Gastrocnemius medialis (tissue), 4 donors: ENCODE results near the gene DMD. TPM values are rescaled to one million over a fixed set of nuclear protein-coding genes. Genes with fewer than 3 reads are reported as not detected.

Experiments used
- ATAC-seq, 2 donors: fragments of 150-250 bp; one replicate each; pipeline ENCODE4 v1.9.1; 2016
- DNase-seq, 2 donors: peaks; one replicate each; pipeline ENCODE4 v3.0.0-alpha.2; 2019
- H3K27ac ChIP-seq, 4 donors: fragments of 200-600 bp; sonication (generic); 1 replicate in 1 of 4; 2 replicates in 3 of 4; pipeline ENCODE4 v1.5.1; 2016 to 2018; ENCODE audit warnings: mild to moderate bottlenecking in 2 of 4, moderate library complexity in 1 of 4
- H3K27me3 ChIP-seq, 3 donors: fragments of 200-600 bp; sonication (generic) in 2 of 3; 1 replicate in 1 of 3; 2 replicates in 2 of 3; pipeline versions ENCODE4 v1.5.1 to v1.6.0; 2016 to 2019; ENCODE audit warnings: mild to moderate bottlenecking in 1 of 3, moderate library complexity in 1 of 3
- H3K36me3 ChIP-seq, 2 donors: fragments of 200-600 bp; sonication (generic) in 1 of 2; one replicate each; pipeline ENCODE4 v1.5.1; 2017 to 2018
- H3K4me1 ChIP-seq, 2 donors: fragments of 200-600 bp; sonication (generic) in 1 of 2; one replicate each; pipeline ENCODE4 v1.5.1; 2016 to 2017; ENCODE audit warnings: mild to moderate bottlenecking in 2 of 2
- H3K4me3 ChIP-seq, 4 donors: fragments of 200-600 bp; sonication (generic) in 3 of 4; 1 replicate in 1 of 4; 2 replicates in 3 of 4; pipeline ENCODE4 v1.5.1; 2016 to 2019; ENCODE audit warnings: mild to moderate bottlenecking in 2 of 4
- H3K9me3 ChIP-seq, 3 donors: fragments of 200-600 bp; sonication (generic) in 2 of 3; 1 replicate in 1 of 3; 2 replicates in 2 of 3; pipeline ENCODE4 v1.5.1; 2016 to 2019
- CTCF ChIP-seq, 5 experiments: fragments of 450-650 bp in 3 of 5; fragments of 200-600 bp in 2 of 5; sonication (generic) in 2 of 5; IDR thresholded peaks in 4 of 5; conservative IDR thresholded peaks in 1 of 5; 1 replicate in 4 of 5; 2 replicates in 1 of 5; pipeline ENCODE4 v1.5.1; 2016 to 2019; ENCODE audit warnings: antibody characterized with exemption in 5 of 5, mild to moderate bottlenecking in 3 of 5, moderate library complexity in 3 of 5
- POLR2A ChIP-seq, 2 donors: fragments of 450-650 bp; IDR thresholded peaks; one replicate each; pipeline ENCODE4 v1.6.1; 2017; ENCODE audit warnings: antibody characterized with exemption in 2 of 2, mild to moderate bottlenecking in 2 of 2, moderate library complexity in 2 of 2
- in situ Hi-C, 4 donors: fragments of 200-750 bp; cut with MboI; loops; one replicate each; pipeline versions ENCODE4 v1.15.0 to v1.8.0; 2017; ENCODE audit warnings: low sequenced_read_pairs in 4 of 4
- intact Hi-C: fragments of 100-400 bp; cut with DNase I; formaldehyde crosslinking; loops from one replicate; pipeline ENCODE4 v1.15.1; 2023; ENCODE audit warnings: low total_unique reads
- total RNA-seq, 4 donors: library from RNA; depleted of rRNA; stranded (reverse); fragments of >200 nt; gene quantifications; one replicate each; pipeline versions ENCODE4 v1.1.0 to v1.2.3, GENCODE V29; 2016

DMD gene
- total RNA-seq, 4 donors from 2014 or later, result 53.5 to 201 (median 98.9) TPM

DNA sequence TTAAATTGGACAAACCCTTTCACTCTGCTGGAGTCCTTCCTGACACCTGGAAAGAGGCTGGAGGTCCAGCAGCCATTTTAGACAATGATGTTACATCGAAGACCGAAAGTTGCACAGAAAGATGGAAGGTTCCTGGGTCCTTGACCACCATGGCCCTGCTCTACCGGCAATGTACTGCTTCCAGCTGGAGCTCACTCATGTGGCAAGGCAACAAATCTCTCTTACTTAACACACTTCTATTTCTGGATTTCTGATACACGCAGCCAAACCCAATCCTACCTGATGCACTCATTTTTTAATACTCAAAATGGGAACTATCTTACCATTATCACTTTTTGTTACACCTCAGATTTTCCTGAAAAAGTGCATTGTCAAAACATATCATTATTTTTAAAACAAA lies 33.1 kb downstream of the DMD start:
- DNase-seq (peak in 1 of 2 donors; percentile 36), ATAC-seq (peak; percentile 76 to 94)
- no peaks in the 10 kb centered on the region for H3K27me3 ChIP-seq
- no peak for TF ChIP-seq POLR2A (IDR thresholded peaks at IDR 0.05)
- TF ChIP-seq CTCF (IDR thresholded peaks at IDR 0.05 in 4 of 5, conservative IDR thresholded peaks at IDR 0.05 in 1 of 5), result no peak
- intact Hi-C loops (no loop called here), in situ Hi-C loops (loop anchor here in 1 of 4 donors (25.0 kb wide), 1 partner anchor 91 kb away; no protein-coding TSS in a partner anchor)
- peaks cover 0 to 7% of the 10 kb centered on the region in 2 donors for H3K4me1 ChIP-seq
- peak overlapping the region; percentile 71 to 86 (median 84) for H3K27ac ChIP-seq
- H3K4me3 ChIP-seq, result no peak overlapping the region
- H3K9me3 ChIP-seq, result no peaks in the 10 kb centered on the region
- no peaks in the 10 kb centered on the region for H3K36me3 ChIP-seq

GRCh38 chrX:33175201-33175600 lies 36.1 kb downstream of the DMD start:
- H3K9me3 ChIP-seq, result no peaks in the 10 kb centered on the region
- H3K27ac ChIP-seq, result peak overlapping the region in 2 of 4 donors; percentile 58 to 86
- no peak overlapping the region for H3K4me3 ChIP-seq
- no peak for DNase-seq
- H3K4me1 ChIP-seq, result peaks cover 0 to 7% of the 10 kb centered on the region in 2 donors
- ATAC-seq, result no peak
- TF ChIP-seq POLR2A (IDR thresholded peaks at IDR 0.05) (no peak), CTCF (IDR thresholded peaks at IDR 0.05 in 4 of 5, conservative IDR thresholded peaks at IDR 0.05 in 1 of 5) (no peak)
- intact Hi-C loops (no loop called here), in situ Hi-C loops (loop anchor here in 1 of 4 donors (25.0 kb wide), 1 partner anchor 88 kb away; no protein-coding TSS in a partner anchor)
- H3K27me3 ChIP-seq, result no peaks in the 10 kb centered on the region
- no peaks in the 10 kb centered on the region for H3K36me3 ChIP-seq

DNA sequence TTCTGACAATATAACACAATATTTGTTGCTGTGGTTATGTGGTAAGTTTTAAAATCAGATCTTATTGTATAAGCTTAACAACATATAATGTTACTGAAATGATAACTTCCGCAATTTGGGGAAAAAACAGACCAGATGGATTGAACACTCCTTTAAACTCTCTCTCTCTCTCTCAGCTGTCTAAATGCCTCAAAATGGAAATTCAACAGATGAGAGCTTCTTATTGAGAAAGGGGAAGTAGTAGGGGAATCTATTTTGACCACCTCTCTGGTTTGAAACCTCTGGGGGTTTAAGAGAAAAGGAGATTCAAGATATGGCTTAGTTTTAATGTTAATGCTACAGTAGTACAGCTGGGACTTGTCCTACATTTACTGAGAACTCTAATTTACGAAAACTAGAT lies 40.3 kb downstream of the DMD start:
- H3K36me3 ChIP-seq, result no peaks in the 10 kb centered on the region
- H3K4me1 ChIP-seq, result peaks cover 0 to under 1% of the 10 kb centered on the region in 2 donors
- in situ Hi-C loops, result no loop called here
- ATAC-seq, result no peak
- no peaks in the 10 kb centered on the region for H3K9me3 ChIP-seq
- H3K27me3 ChIP-seq, result no peaks in the 10 kb centered on the region
- H3K4me3 ChIP-seq, result no peak overlapping the region
- intact Hi-C loops, result no loop called here
- H3K27ac ChIP-seq, result peak overlapping the region in 1 of 4 donors; percentile 41
- TF ChIP-seq POLR2A (IDR thresholded peaks at IDR 0.05), result no peak
- TF ChIP-seq CTCF (IDR thresholded peaks at IDR 0.05 in 4 of 5, conservative IDR thresholded peaks at IDR 0.05 in 1 of 5), result no peak
- DNase-seq, result no peak

DNA sequence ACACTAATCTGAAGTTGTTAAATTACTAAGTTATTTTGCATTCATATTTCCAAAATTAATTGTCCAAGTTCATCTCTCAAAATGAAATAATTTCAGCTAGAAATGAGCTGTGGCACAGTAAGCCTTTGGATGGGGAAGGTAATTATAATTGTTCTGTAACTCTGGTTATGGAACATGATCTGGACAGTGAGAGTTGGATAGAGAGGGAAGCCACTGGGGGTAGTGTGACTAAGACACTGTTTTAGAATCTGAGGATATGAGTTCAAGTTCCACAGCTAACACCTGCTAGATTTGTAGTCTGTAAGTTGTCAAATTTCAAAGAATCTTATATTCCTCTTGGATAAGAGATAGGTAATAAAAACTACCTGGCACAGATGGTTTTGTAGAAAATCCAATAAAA lies 49.5 kb downstream of the DMD start:
- H3K4me3 ChIP-seq, result no peak overlapping the region
- H3K4me1 ChIP-seq, result peaks cover 0 to 11% of the 10 kb centered on the region in 2 donors
- H3K27ac ChIP-seq, result peak overlapping the region in 3 of 4 donors; percentile 10 to 29 (median 21)
- intact Hi-C loops (no loop called here), in situ Hi-C loops (no loop called here)
- H3K9me3 ChIP-seq, result no peaks in the 10 kb centered on the region
- DNase-seq (no peak), ATAC-seq (peak in 1 of 2 donors; percentile 60)
- H3K27me3 ChIP-seq, result no peaks in the 10 kb centered on the region
- H3K36me3 ChIP-seq, result no peaks in the 10 kb centered on the region
- TF ChIP-seq CTCF (IDR thresholded peaks at IDR 0.05 in 4 of 5, conservative IDR thresholded peaks at IDR 0.05 in 1 of 5) (no peak), POLR2A (IDR thresholded peaks at IDR 0.05) (no peak)

GRCh38 chrX:33160273-33160672 lies 51.1 kb downstream of the DMD start:
- H3K9me3 ChIP-seq, result no peaks in the 10 kb centered on the region
- H3K4me3 ChIP-seq, result no peak overlapping the region
- ATAC-seq (no peak), DNase-seq (no peak)
- peak overlapping the region in 2 of 4 donors; percentile 2 to 29 for H3K27ac ChIP-seq
- no peaks in the 10 kb centered on the region for H3K27me3 ChIP-seq
- intact Hi-C loops, result no loop called here
- TF ChIP-seq CTCF (IDR thresholded peaks at IDR 0.05 in 4 of 5, conservative IDR thresholded peaks at IDR 0.05 in 1 of 5) (no peak), POLR2A (IDR thresholded peaks at IDR 0.05) (no peak)
- no peaks in the 10 kb centered on the region for H3K36me3 ChIP-seq
- peaks cover 0 to 4% of the 10 kb centered on the region in 2 donors for H3K4me1 ChIP-seq
- in situ Hi-C loops, result no loop called here
